ENCODE measurements around the gene KRTAP4-7. TPM values are rescaled to one million over a fixed set of nuclear protein-coding genes. Genes with fewer than 3 reads are reported as not detected.

KRTAP4-7 gene
- not detected in 2 replicates for total RNA-seq

DNA sequence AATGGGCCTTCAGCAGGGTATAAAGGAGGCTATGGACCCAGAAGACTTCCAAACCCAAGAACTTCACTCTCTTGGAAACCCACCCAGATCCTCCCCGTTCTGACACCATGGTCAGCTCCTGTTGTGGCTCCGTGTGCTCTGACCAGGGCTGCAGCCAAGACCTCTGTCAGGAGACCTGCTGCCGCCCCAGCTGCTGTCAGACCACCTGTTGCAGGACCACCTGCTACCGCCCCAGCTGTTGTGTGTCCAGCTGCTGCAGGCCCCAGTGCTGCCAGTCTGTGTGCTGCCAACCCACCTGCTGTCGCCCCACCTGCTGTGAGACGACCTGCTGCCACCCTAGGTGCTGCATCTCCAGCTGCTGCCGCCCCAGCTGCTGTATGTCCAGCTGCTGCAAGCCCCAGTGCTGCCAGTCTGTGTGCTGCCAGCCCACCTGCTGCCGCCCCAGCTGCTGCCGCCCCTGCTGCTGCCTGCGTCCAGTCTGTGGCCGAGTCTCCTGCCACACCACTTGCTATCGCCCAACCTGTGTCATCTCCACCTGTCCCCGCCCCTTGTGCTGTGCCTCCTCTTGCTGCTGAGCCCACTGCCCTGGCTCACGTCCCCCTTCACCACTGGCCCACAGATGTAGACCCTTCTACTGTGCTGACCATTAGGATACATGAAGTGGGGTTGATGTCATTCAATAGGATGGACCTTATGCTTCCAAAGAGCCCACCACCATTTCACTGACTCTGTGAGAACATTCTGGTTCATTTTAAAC is at the start of gene KRTAP4-7:
TSS of gene KRTAP4-7 (plus strand) at position 51 of the 757 bp plus-strand sequence. CDS start at position 108, 57 bp downstream.

DNA sequence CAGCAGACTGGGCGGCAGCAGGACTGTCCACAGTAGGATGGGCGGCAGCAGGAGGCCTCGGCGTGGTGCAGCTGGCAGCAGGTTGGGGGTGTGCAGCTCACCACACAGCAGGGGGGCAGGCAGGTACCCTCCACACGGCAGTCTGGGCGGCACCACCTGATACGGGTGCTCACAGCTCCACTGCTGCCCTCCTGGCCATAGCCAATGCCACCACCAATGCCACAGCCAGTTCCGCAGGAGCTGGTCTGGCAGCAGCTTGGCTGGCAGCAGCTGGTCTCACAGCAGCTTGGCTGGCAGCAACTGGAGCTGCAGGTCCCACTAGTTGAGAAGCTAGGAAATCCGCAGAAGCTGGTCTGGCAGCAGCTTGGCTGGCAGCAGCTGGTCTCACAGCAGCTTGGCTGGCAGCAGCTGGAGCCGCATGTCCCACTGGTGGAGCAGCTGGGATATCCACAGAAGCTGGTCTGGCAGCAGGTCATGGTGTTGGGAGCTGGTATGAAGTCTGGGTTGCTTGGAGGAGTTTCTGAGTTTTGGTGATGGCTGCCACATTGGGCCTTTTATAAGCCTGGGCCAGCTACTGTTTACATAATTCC is 49.5 kb upstream of the KRTAP4-7 start, which contains the start of gene KRTAP1-3:
TSS of gene KRTAP1-3 (minus strand) at position 529 of the 590 bp plus-strand sequence. CDS start at position 476, 53 bp downstream.

DNA sequence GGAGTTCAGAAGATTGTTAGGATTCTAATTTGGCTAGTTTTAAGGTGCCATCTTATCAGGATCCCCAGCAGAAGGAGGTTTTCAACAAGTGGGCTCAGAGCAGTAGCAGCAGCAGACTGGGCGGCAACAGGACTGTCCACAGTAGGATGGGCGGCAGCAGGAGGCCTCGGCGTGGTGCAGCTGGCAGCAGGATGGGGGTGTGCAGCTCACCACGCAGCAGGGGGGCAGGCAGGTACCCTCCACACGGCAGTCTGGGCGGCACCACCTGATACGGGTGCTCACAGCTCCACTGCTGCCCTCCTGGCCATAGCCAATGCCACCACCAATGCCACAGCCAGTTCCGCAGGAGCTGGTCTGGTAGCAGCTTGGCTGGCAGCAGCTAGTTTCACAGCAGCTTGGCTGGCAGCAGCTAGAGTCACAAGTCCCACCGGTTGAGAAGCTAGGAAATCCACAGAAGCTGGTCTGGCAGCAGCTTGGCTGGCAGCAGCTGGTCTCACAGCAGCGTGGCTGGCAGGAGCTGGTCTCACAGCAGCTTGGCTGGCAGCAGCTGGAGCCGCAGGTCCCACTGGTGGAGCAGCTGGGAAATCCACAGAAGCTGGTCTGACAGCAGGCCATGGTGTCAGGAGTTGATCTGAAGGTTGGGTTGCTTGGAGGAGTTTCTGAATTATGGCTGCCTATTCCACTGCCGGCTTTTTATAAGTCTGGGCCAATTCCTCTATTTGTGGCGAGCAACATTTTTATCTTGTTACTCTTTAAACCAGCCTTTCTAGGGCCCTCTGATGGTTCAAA is 43.0 kb upstream of the KRTAP4-7 start, which contains the start of gene KRTAP1-1:
TSS of gene KRTAP1-1 (minus strand) at position 668 of the 789 bp plus-strand sequence. CDS start at position 615, 53 bp downstream.

DNA sequence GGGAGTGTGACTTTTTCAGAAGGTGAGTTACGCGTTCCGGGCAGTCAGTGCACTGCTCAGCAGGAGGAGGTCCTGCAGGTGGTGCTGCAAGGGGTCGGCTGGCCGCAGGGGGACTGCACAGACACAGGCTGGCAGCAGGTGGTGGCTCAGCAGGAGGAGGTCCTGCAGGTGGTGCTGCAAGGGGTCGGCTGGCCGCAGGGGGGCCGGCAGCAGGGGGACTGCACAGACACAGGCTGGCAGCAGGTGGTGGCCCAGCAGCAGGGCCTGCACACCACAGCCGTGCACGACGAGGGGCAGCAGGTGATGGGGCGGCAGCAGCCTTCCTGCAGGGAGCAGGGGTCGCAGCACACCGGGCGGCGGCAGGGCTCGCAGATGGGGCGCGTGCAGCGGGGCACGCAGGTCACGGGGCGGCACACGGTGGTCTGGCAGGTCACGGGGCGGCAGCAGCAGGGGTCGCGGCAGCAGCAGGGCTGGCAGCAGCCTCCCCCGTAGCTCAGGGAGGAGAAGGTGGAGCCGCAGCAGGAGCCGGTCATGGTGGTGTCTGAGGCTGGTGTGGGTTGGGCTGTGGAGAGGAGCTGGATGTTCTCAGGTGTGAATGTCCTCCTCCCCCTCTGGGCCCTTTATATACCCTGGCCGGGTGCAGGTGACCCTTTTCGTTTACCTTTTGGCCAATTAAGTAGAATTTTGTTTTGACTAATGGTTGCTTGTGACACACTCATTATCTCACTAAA is 37.0 kb upstream of the KRTAP4-7 start, which contains the start of gene KRTAP2-1:
TSS of gene KRTAP2-1 (minus strand) at position 582 of the 731 bp plus-strand sequence. CDS start at position 533, 49 bp downstream.

DNA sequence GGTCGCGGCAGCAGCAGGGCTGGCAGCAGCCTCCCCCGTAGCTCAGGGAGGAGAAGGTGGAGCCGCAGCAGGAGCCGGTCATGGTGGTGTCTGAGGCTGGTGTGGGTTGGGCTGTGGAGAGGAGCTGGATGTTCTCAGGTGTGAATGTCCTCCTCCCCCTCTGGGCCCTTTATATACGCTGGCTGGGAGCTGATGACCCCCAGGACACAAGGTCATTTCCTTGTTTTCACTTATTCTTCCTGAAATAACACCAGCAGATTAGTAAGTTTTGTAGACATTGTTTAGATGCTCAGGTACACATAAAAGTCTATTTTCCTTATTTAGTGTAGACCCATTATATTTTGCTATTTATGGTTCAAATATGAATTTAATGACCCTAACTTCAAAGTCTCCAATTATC is 28.8 kb upstream of the KRTAP4-7 start, which contains the start of gene KRTAP2-2:
TSS of gene KRTAP2-2 (minus strand) at position 101 of the 400 bp plus-strand sequence. CDS start at position 82, 19 bp downstream.

DNA sequence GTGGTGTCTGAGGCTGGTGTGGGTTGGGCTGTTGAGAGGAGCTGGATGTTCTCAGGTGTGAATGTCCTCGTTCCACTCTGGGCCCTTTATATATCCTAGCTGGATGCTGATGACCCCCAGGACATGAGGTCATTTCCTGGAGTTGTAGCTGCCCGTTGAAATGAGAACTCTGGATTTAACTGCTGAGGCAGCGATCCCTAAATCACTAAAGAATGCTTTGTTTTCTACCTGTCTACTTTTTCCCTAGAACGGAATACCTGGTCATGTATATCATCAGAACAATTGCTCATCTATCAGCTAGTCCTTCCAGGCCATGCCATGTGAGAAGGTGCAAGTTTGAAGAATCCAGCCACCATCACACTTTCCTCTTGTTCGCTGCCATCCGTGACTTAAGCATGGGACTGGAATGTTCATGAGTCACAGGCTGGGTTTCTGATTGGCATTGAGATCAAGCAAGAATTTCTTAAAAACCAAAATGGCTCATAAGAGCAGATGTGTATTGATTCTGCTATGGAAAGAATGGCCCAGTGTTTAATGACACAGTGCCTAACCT is 23.8 kb upstream of the KRTAP4-7 start, which contains the start of gene KRTAP2-3:
TSS of gene KRTAP2-3 (minus strand) at position 63 of the 553 bp plus-strand sequence. CDS start 64 bp downstream, outside the sequence.

DNA sequence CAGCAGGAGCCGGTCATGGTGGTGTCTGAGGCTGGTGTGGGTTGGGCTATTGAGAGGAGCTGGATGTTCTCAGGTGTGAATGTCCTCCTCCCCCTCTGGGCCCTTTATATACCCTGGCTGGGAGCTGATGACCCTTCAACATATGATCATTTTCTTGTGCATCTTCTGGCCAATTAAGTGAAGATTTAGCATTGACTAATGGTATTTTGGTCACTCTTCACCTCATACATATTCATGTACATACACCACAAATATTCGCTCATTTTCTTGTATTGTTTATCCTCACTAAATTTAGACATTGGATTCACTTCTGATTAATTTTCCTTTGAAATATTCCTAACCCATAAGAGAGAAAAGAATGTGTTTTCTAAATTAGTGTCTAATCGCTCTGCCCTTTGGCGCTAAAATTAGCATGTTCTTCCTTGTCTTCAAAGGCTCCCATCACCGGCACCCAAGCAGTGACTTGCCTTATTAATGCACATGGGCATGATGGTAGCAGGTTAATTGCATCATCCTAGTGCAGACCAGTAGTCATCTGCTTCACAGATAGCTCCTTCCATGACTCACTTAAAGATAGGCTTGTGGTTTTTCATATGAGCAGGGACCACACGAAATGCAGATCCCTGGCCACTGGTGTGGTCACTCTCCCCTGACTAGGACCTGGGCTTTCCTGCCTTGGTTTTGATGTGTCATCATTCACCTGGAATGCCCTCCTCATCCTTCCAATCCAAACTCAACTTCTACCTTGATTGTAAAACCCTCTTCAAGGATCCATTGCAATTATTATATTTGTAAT is 17.9 kb upstream of the KRTAP4-7 start, which contains the start of gene KRTAP2-4:
TSS of gene KRTAP2-4 (minus strand) at position 51 of the 796 bp plus-strand sequence. CDS start at position 17, 34 bp downstream.

DNA sequence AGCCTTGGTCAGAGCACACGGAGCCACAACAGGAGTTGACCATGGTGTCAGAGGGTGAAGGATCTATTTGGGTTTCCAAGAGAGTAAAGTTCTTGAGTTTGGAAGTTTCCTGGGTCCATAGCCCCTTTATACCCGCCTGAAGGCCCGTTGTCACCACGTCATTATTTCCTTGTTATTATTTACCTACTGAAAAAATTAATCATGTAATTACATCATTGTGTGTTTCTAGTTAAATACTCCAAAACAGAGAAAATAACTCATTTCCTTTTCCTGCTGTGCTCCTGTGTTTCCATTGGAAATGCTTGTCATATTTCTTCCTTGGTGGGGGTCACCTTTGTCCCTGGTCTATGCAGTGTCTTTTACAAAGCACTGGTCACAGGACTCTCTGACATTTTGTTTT is 14.1 kb downstream of the KRTAP4-7 start, which contains the start of gene KRTAP4-8:
TSS of gene KRTAP4-8 (minus strand) at position 101 of the 400 bp plus-strand sequence. CDS start at position 43, 58 bp downstream.

DNA sequence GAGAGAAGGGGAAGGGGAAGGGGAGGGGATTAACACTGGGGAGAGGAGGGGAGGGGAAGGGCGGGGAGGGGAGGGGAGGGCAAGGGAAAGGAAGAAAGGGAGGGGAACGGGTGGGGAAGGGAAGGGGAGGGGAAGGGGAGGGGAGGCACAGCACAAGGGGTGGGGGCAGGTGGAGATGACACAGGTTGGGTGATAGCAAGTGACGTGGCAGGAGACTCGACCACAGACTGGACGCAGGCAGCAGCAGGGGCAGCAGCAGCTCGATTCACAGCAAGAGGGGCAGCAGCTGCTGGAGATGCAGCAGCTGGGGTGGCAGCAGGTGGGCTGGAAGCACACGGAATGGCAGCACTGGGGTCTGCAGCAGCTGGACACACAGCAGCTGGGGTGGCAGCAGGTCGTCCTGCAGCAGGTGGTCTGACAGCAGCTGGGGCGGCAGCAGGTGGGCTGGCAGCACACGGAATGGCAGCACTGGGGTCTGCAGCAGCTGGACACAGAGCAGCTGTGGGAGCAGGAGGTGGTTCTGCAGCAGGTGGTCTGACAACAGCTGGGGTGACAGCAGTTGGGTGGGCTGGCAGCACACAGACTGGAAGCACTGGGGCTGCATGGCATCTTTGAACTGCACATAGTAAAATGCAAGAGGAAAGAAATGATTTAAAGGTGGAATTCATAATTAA is 17.8 kb downstream of the KRTAP4-7 start, which contains the start of gene KRTAP4-16:
TSS of gene KRTAP4-16 (minus strand) at position 624 of the 674 bp plus-strand sequence. CDS start at position 624, 0 bp downstream.

DNA sequence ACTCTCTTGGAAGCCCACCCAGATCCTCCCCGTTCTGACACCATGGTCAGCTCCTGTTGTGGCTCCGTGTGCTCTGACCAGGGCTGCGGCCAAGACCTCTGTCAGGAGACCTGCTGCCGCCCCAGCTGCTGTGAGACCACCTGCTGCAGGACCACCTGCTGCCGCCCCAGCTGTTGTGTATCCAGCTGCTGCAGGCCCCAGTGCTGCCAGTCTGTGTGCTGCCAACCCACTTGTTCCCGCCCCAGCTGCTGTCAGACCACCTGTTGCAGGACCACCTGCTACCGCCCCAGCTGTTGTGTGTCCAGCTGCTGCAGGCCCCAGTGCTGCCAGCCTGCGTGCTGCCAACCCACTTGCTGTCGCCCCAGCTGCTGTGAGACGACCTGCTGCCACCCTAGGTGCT is 21.4 kb downstream of the KRTAP4-7 start, which contains the start of gene KRTAP4-9:
TSS of gene KRTAP4-9 (plus strand) at position 43 of the 400 bp plus-strand sequence. CDS start at position 43, 0 bp downstream.

DNA sequence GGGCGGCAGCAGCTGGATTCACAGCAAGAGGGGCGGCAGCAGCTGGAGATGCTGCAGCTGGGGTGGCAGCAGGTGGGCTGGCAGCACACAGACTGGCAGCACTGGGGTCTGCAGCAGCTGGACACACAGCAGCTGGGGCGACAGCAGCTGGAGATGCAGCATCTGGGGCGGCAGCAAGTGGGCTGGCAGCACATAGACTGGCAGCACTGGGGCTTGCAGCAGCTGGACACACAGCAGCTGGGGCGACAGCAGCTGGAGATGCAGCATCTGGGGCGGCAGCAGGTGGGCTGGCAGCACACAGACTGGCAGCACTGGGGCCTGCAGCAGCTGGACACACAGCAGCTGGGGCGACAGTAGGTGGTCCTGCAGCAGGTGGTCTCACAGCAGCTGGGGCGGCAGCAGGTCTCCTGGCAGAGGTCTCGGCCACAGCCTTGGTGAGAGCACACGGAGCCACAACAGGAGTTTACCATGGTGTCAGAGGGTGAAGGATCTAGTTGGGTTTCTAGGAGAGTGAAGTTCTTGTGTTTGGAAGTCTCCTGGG is 34.0 kb downstream of the KRTAP4-7 start, which contains the start of gene KRTAP4-11:
TSS of gene KRTAP4-11 (minus strand) at position 528 of the 541 bp plus-strand sequence. CDS start at position 470, 58 bp downstream.

DNA sequence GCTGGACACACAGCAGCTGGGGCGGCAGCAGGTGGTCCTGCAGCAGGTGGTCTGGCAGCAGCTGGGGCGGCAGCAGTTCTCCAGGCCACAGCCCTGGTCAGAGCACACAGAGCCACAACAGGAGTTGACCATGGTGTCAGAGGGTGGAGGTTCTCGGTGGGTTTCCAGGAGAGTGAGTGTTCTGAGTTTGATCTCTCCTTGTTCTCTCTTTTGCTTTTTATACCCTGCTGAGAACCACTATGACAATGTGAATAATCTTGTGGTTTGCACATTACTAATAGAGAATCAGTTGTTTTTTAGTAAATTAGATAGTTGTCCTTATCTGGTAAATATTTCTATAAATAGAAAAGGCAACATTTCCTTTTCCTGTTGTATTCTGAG is 40.0 kb downstream of the KRTAP4-7 start, which contains the start of gene KRTAP4-12:
TSS of gene KRTAP4-12 (minus strand) at position 192 of the 381 bp plus-strand sequence. CDS start at position 132, 60 bp downstream.

Other genes with a start within 250 kb of the KRTAP4-7 start
- gene KRT12, start 216.9 kb upstream of the KRTAP4-7 start, total RNA-seq: under 0.01 TPM in 1 of 2 replicates, not detected in the other
- not detected in 2 replicates for gene KRT20, start 198.9 kb upstream of the KRTAP4-7 start, total RNA-seq
- 3.5 and 4.3 TPM in 2 replicates for gene KRT23, start 146.5 kb upstream of the KRTAP4-7 start, total RNA-seq
- gene KRT39, start 117.2 kb upstream of the KRTAP4-7 start, total RNA-seq: not detected in 2 replicates
- not detected in 2 replicates for gene KRT40, start 99.8 kb upstream of the KRTAP4-7 start, total RNA-seq
- not detected in 2 replicates for gene KRTAP3-3, start 90.0 kb upstream of the KRTAP4-7 start, total RNA-seq
- not detected in 2 replicates for gene KRTAP3-2, start 84.2 kb upstream of the KRTAP4-7 start, total RNA-seq
- not detected in 2 replicates for gene KRTAP3-1, start 75.0 kb upstream of the KRTAP4-7 start, total RNA-seq
- 15.4 and 18.2 TPM in 2 replicates for gene KRTAP1-5, start 56.9 kb upstream of the KRTAP4-7 start, total RNA-seq
- not detected in 2 replicates for gene KRTAP1-4, start 54.0 kb upstream of the KRTAP4-7 start, total RNA-seq
- not detected in 2 replicates for gene KRTAP1-3, start 49.3 kb upstream of the KRTAP4-7 start, total RNA-seq
- 0.35 TPM in 1 of 2 replicates, not detected in the other for gene KRTAP1-1, start 42.7 kb upstream of the KRTAP4-7 start, total RNA-seq
- gene KRTAP2-1, start 36.8 kb upstream of the KRTAP4-7 start, total RNA-seq: not detected in 2 replicates
- not detected in 2 replicates for gene KRTAP2-2, start 28.9 kb upstream of the KRTAP4-7 start, total RNA-seq
- 0.89 TPM in 1 of 2 replicates, not detected in the other for gene KRTAP2-3, start 24.0 kb upstream of the KRTAP4-7 start, total RNA-seq
- not detected in 2 replicates for gene KRTAP2-4, start 18.3 kb upstream of the KRTAP4-7 start, total RNA-seq
- gene KRTAP4-8, start 14.0 kb downstream of the KRTAP4-7 start, total RNA-seq: not detected in 2 replicates
- not detected in 2 replicates for gene KRTAP4-16, start 18.1 kb downstream of the KRTAP4-7 start, total RNA-seq
- not detected in 2 replicates for gene KRTAP4-9, start 21.2 kb downstream of the KRTAP4-7 start, total RNA-seq
- gene KRTAP4-11, start 34.2 kb downstream of the KRTAP4-7 start, total RNA-seq: not detected in 2 replicates
- not detected in 2 replicates for gene KRTAP4-12, start 40.0 kb downstream of the KRTAP4-7 start, total RNA-seq
- not detected in 2 replicates for gene KRTAP4-6, start 56.4 kb downstream of the KRTAP4-7 start, total RNA-seq
- gene KRTAP4-5, start 65.7 kb downstream of the KRTAP4-7 start, total RNA-seq: not detected in 2 replicates
- not detected in 2 replicates for gene KRTAP4-4, start 76.6 kb downstream of the KRTAP4-7 start, total RNA-seq
- gene KRTAP4-3, start 84.1 kb downstream of the KRTAP4-7 start, total RNA-seq: not detected in 2 replicates
- not detected in 2 replicates for gene KRTAP4-2, start 94.1 kb downstream of the KRTAP4-7 start, total RNA-seq
- not detected in 2 replicates for gene KRTAP4-1, start 100.8 kb downstream of the KRTAP4-7 start, total RNA-seq
- gene KRTAP9-1, start 105.7 kb downstream of the KRTAP4-7 start, total RNA-seq: not detected in 2 replicates
- not detected in 2 replicates for gene KRTAP9-2, start 142.5 kb downstream of the KRTAP4-7 start, total RNA-seq
- gene KRTAP9-3, start 148.3 kb downstream of the KRTAP4-7 start, total RNA-seq: not detected in 2 replicates
- gene KRTAP9-8, start 153.8 kb downstream of the KRTAP4-7 start, total RNA-seq: not detected in 2 replicates
- not detected in 2 replicates for gene KRTAP9-4, start 165.5 kb downstream of the KRTAP4-7 start, total RNA-seq
- gene KRTAP9-9, start 171.2 kb downstream of the KRTAP4-7 start, total RNA-seq: not detected in 2 replicates
- gene KRTAP9-6, start 181.2 kb downstream of the KRTAP4-7 start, total RNA-seq: not detected in 2 replicates
- gene KRTAP9-7, start 191.5 kb downstream of the KRTAP4-7 start, total RNA-seq: not detected in 2 replicates
- not detected in 2 replicates for gene KRTAP29-1, start 218.7 kb downstream of the KRTAP4-7 start, total RNA-seq
- not detected in 2 replicates for gene KRTAP16-1, start 225.2 kb downstream of the KRTAP4-7 start, total RNA-seq
- gene KRTAP17-1, start 231.6 kb downstream of the KRTAP4-7 start, total RNA-seq: not detected in 2 replicates